ENCODE results near the gene FOXP4.

DNA sequence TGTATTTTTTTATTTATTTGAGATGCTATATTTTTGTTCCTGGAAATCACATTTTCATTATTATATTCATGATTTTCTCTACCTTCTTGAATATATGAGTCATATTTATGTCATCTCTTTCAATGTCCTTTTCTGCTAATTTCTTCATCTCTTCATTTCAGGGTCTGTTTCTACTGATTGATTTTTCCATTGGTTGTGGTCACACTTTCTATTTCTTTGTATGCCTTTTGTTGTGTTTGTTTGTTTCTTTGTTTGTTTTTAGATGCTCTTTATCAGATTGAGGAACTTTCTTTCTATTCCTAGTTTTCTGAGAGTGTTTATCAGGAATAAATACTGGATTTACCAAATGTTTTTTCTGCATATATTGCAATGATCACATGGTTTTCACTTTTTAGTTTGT, 75.2 kb downstream of the FOXP4 start:
- TF ChIP-seq POLR2A (IDR thresholded peaks at IDR 0.05) (no peak), EP300 (IDR thresholded peaks at IDR 0.05) (no peak)
- TF ChIP-seq, protein P1, sequence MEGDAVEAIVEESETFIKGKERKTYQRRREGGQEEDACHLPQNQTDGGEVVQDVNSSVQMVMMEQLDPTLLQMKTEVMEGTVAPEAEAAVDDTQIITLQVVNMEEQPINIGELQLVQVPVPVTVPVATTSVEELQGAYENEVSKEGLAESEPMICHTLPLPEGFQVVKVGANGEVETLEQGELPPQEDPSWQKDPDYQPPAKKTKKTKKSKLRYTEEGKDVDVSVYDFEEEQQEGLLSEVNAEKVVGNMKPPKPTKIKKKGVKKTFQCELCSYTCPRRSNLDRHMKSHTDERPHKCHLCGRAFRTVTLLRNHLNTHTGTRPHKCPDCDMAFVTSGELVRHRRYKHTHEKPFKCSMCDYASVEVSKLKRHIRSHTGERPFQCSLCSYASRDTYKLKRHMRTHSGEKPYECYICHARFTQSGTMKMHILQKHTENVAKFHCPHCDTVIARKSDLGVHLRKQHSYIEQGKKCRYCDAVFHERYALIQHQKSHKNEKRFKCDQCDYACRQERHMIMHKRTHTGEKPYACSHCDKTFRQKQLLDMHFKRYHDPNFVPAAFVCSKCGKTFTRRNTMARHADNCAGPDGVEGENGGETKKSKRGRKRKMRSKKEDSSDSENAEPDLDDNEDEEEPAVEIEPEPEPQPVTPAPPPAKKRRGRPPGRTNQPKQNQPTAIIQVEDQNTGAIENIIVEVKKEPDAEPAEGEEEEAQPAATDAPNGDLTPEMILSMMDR (IDR thresholded peaks at IDR 0.05), result no peak

Measured in sigmoid colon (tissue), 4 donors.